Mesendoderm (in vitro differentiated cells): ENCODE results near the gene C1QTNF1.
"Not testable (repeated sequence)": the region's sequence is repeated elsewhere in the genome, so short reads cannot be mapped to it uniquely, and the experiment has no call there.

Experiments
- DNase-seq: peaks from one replicate; pipeline ENCODE4 v3.0.0; 2013
- H2AK5ac ChIP-seq: 2 replicates; pipeline ENCODE4 v1.6.1; 2013; ENCODE audit warnings: low read length, inconsistent platforms
- H2BK120ac ChIP-seq: 2 replicates; pipeline ENCODE4 v1.6.1; 2013; ENCODE audit warnings: low read depth, mild to moderate bottlenecking, low read length, moderate library complexity, mixed read lengths
- H2BK15ac ChIP-seq: replicated peaks from 2 replicates; pipeline ENCODE4 v1.6.1; 2013; ENCODE audit warnings: low read depth, mild to moderate bottlenecking, moderate library complexity
- H2BK5ac ChIP-seq: 2 replicates; pipeline ENCODE4 v1.6.1; 2013; ENCODE audit warnings: low read length, inconsistent platforms
- H3K18ac ChIP-seq: 2 replicates; pipeline ENCODE4 v1.6.1; 2013; ENCODE audit warnings: mild to moderate bottlenecking, low read length, mixed read lengths
- H3K23ac ChIP-seq: one replicate; pipeline ENCODE4 v1.6.1; 2013; ENCODE audit warnings: low read length
- H3K27ac ChIP-seq: 2 replicates; pipeline ENCODE4 v1.5.1; 2013; ENCODE audit warnings: low read depth, mild to moderate bottlenecking, inconsistent platforms, low read length, moderate library complexity
- H3K27me3 ChIP-seq: 2 replicates; pipeline ENCODE4 v1.6.1; 2013; ENCODE audit warnings: low read length, control low read depth, mild to moderate bottlenecking, inconsistent platforms; ENCODE audit not compliant: insufficient read depth, poor library complexity
- H3K36me3 ChIP-seq: 2 replicates; pipeline ENCODE4 v1.6.1; 2013; ENCODE audit warnings: low read length, inconsistent platforms; ENCODE audit not compliant: control insufficient read depth, insufficient read depth
- H3K4ac ChIP-seq: one replicate; pipeline ENCODE4 v1.6.1; 2013; ENCODE audit warnings: low read depth, mild to moderate bottlenecking, low read length, moderate library complexity
- H3K4me1 ChIP-seq: 2 replicates; pipeline ENCODE4 v1.6.1; 2013; ENCODE audit warnings: low read depth, low read length, inconsistent platforms; ENCODE audit not compliant: control insufficient read depth
- H3K4me2 ChIP-seq: 2 replicates; pipeline ENCODE4 v1.6.1; 2013; ENCODE audit warnings: low read length
- H3K4me3 ChIP-seq: 2 replicates; pipeline ENCODE4 v1.5.1; 2013; ENCODE audit warnings: mild to moderate bottlenecking, low read length
- H3K56ac ChIP-seq: one replicate; pipeline ENCODE4 v1.6.1; 2013; ENCODE audit warnings: low read length
- H3K79me1 ChIP-seq: 2 replicates; pipeline ENCODE4 v1.6.1; 2013; ENCODE audit warnings: low read length, inconsistent platforms
- H3K79me2 ChIP-seq: 2 replicates; pipeline ENCODE4 v1.6.1; 2013; ENCODE audit warnings: mild to moderate bottlenecking, low read length; ENCODE audit not compliant: control insufficient read depth, insufficient read depth
- H3K9ac ChIP-seq: 2 replicates; pipeline ENCODE4 v1.6.1; 2013; ENCODE audit warnings: low read length, inconsistent platforms
- H4K5ac ChIP-seq: one replicate; pipeline ENCODE4 v1.6.1; 2013; ENCODE audit warnings: low read length
- H4K8ac ChIP-seq: one replicate; pipeline ENCODE4 v1.6.1; 2013; ENCODE audit warnings: low read depth, mild to moderate bottlenecking, control low read depth, low read length, moderate library complexity
- WGBS: extraction: QIAGEN DNeasy Blood & Tissue Kit; methylation state at CpG from one replicate; pipeline ENCODE4 v1.1.7; 2013; ENCODE audit warnings: low lambda C conversion rate, missing lambda C conversion rate; ENCODE audit not compliant: insufficient coverage; ENCODE audit errors: extremely low coverage; 5-methylcytosine and 5-hydroxymethylcytosine counted together

The C1QTNF1 gene

DNA sequence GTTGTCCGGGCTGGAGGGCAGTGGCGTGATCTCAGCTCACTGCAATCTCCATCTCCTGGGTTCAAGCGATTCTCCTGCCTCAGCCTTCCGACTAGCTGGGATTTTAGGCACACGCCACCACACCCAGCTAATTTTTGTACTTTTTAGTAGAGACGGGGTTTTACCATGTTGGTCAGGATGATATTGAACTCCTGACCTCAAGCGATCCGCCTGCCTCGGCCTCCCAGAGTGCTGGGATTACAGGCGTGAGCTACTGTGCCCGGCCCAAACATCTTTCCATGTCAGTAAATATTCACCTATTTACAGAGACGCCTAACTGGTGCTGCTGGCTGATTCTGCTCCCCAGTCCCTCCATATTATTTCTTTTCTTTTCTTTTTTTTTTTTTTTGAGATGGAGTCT lies 6.7 kb downstream of the C1QTNF1 start:
- H3K4me3 ChIP-seq, H3K27ac ChIP-seq, H3K56ac ChIP-seq, H4K8ac ChIP-seq, H2BK15ac ChIP-seq, H4K5ac ChIP-seq, H3K36me3 ChIP-seq, H3K4ac ChIP-seq, H3K79me1 ChIP-seq, H3K9ac ChIP-seq, H3K4me2 ChIP-seq, H3K4me1 ChIP-seq, H2BK5ac ChIP-seq, DNase-seq, H3K23ac ChIP-seq, H2BK120ac ChIP-seq, H3K18ac ChIP-seq, H3K27me3 ChIP-seq, H3K79me2 ChIP-seq, H2AK5ac ChIP-seq: not testable (repeated sequence)
- WGBS = no CpG with 5 or more reads among the region's 12 CpGs

DNA sequence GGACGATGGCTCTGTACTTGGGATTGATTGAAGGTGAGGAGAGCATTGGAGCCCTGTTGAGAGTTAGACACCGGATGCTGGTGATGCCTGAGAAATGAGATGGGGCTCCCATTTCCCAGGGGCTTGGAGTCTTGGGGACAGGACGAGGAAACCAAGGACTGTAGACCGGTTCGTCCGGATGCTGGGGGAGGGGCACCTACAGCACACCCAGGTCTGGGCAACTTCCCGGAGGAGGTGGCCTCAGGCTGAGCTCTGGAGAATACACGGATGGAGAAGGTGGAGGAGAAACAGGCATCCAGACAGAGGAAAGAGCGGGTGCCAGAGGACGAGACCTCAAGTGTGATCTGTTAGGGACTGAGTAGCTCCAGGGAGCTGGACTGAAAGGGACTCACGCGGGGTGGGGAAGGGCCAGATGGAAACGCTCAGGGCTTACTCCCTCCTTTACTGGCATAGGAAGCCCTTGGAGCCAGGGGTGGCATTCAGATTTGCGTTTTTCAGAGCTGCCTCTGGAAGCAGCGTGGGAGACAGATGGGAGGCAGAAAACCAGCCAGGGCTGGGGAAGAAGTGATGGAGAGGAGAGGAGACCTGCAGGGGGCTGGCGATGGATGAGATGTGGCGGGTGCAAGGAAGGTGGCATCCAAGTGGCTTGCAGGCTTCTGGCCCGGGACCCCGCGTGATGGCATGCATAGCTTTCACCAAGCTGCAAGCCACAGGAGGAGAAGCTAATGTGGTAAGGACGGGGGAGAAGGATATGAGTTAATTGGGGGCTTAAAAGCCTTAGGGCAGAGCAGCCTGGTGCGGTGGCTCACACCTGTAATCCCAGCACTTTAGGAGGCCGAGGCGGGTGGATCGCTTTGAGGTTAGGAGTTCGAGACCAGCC lies 8.3 kb downstream of the C1QTNF1 start:
- DNase-seq = no peak
- Histone ChIP-seq H3K4me3 (no peak overlapping the region), H3K4me1 (no peaks in the 10 kb centered on the region), H2BK120ac (no peak overlapping the region), H3K18ac (no peak overlapping the region), H3K9ac (no peak overlapping the region), H3K4ac (no peak overlapping the region), H3K56ac (no peak overlapping the region), H4K8ac (no peak overlapping the region), H2BK15ac (no peak overlapping the region), H4K5ac (no peak overlapping the region), H2AK5ac (no peak overlapping the region), H2BK5ac (no peak overlapping the region), H3K27me3 (no peaks in the 10 kb centered on the region), H3K27ac (no peak overlapping the region), H3K36me3 (no peaks in the 10 kb centered on the region), H3K4me2 (no peak overlapping the region), H3K79me1 (no peaks in the 10 kb centered on the region), H3K23ac (no peak overlapping the region), H3K79me2 (no peaks in the 10 kb centered on the region)
- no CpG with 5 or more reads among the region's 26 CpGs for WGBS

DNA sequence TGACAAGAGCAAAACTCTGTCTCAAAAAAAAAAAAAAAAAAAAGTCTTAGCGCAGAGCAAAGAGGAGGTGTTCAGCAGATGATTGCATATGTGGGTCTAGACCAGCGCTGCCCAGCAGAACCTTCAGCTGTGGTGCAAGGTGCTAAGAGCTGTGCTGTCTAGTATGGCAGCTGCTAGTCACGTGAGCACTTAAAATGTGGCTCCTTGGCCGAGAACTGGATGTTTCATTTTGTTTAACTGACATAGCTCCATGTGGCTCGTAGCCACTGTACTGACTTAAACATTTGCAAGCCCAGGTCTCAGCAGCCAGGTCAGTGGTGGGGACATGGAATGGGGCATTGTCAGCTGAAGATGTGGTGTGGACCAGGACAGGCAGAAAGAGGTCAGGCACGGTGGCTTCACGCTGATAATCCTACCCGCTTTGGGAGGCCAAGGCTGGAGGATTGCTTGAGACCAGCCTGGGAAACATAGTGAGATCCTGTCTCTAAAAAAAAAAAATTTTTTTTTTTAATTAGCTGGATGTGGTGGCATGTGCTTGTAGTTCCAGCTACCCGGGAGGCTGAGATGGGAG lies 9.2 kb downstream of the C1QTNF1 start:
- no peak overlapping the region for H2BK15ac ChIP-seq
- no peak overlapping the region for H3K4me3 ChIP-seq
- no peak overlapping the region for H2BK120ac ChIP-seq
- no peaks in the 10 kb centered on the region for H3K79me2 ChIP-seq
- no CpG with 5 or more reads among the region's 9 CpGs for WGBS
- no peak overlapping the region for H2AK5ac ChIP-seq
- H3K27ac ChIP-seq = no peak overlapping the region
- H2BK5ac ChIP-seq = no peak overlapping the region
- no peak for DNase-seq
- no peak overlapping the region for H3K4ac ChIP-seq
- no peak overlapping the region for H3K56ac ChIP-seq
- H3K18ac ChIP-seq = no peak overlapping the region
- no peak overlapping the region for H3K4me2 ChIP-seq
- no peak overlapping the region for H4K8ac ChIP-seq
- H3K36me3 ChIP-seq = no peaks in the 10 kb centered on the region
- no peaks in the 10 kb centered on the region for H3K4me1 ChIP-seq
- no peaks in the 10 kb centered on the region for H3K79me1 ChIP-seq
- no peak overlapping the region for H3K9ac ChIP-seq
- H3K23ac ChIP-seq = no peak overlapping the region
- H4K5ac ChIP-seq = no peak overlapping the region
- no peaks in the 10 kb centered on the region for H3K27me3 ChIP-seq

DNA sequence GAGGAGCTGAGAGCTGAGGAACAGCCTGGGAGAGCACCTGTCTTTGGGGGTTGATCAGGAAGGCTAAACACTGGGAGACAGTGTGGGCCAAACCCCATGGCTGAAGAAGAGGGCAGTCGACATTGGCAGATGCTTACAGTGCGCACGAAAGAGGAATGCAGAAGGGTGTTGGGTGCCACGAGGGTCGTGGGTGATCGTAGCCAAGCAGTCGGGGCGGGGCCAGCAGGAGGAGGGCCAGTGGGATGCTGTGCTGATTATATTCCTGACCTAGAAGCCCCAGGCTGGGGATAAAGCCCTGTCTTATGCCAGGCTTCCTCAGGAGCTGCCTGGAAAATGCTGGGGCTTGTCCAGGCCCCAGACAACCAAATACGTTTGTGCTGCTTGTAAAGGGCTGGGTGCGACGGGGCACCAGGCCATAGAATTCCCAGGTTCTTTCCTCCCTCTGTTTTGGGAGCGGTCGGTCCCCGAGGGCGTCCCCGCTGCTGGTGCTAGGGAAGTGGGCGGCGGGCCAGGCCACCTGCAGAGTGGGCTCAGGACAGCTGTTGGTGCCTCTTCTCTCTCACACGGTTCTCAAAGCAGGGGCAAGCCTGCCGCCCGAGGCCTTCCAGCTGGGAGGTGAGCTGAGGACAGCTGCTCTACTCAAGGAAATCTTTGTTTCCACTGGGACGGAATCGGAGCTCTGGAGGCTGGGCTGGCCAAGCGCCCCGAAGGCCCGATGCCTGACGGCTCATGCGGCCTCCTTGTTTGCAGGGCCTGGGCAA lies 10.0 kb downstream of the C1QTNF1 start:
- Histone ChIP-seq H3K56ac (no peak overlapping the region), H2AK5ac (no peak overlapping the region)
- no peak for DNase-seq

DNA sequence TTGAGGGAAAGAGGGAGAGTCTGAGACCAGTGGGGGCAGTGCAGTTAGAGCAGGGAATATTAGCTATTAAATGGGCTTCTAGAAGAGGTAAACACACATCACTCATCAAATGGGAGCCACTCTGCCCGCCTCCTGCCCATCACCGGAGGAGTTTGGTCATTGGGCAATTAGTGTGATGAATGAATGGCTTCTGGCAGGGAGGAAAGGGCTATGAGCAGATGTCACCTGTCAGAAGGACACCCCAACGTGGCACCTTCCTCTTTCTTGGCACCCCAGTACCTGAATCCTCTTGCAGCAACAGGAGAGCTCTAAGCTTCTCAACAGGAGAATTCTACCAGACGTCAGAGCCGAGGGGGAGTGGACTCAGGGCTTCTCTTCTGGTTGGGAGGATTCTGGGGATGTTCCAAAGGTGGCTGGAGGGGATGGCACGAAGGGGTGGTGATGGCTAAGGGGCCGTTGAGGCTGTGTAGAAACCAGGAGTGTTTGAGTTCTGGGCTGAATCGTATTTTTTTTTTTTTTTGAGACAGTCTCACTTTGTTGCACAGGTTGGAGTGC lies 11.0 kb downstream of the C1QTNF1 start:
- Histone ChIP-seq H3K79me2 (no peaks in the 10 kb centered on the region), H2BK15ac (no peak overlapping the region), H3K79me1 (no peaks in the 10 kb centered on the region), H2BK5ac (no peak overlapping the region), H3K56ac (no peak overlapping the region), H3K9ac (no peak overlapping the region), H3K18ac (no peak overlapping the region), H3K27me3 (no peaks in the 10 kb centered on the region), H3K27ac (no peak overlapping the region), H3K4me3 (no peak overlapping the region), H2AK5ac (no peak overlapping the region), H3K4me1 (no peaks in the 10 kb centered on the region), H2BK120ac (no peak overlapping the region), H4K8ac (no peak overlapping the region), H3K36me3 (no peaks in the 10 kb centered on the region), H3K23ac (no peak overlapping the region), H3K4me2 (no peak overlapping the region), H4K5ac (no peak overlapping the region), H3K4ac (no peak overlapping the region)
- no CpG with 5 or more reads among the region's 8 CpGs for WGBS
- DNase-seq = no peak

More for the DNA sequence above, 10.0 kb downstream of the C1QTNF1 start:
- no peak overlapping the region for H2BK15ac ChIP-seq
- no peak overlapping the region for H4K8ac ChIP-seq
- no peak overlapping the region for H3K4me2 ChIP-seq
- H3K4me3 ChIP-seq = no peak overlapping the region
- no peaks in the 10 kb centered on the region for H3K4me1 ChIP-seq
- H3K23ac ChIP-seq = no peak overlapping the region
- no peak overlapping the region for H4K5ac ChIP-seq
- no peaks in the 10 kb centered on the region for H3K27me3 ChIP-seq
- no CpG with 5 or more reads among the region's 28 CpGs for WGBS
- H3K79me1 ChIP-seq = no peaks in the 10 kb centered on the region
- no peak overlapping the region for H3K4ac ChIP-seq
- no peak overlapping the region for H2BK5ac ChIP-seq
- no peaks in the 10 kb centered on the region for H3K79me2 ChIP-seq
- no peak overlapping the region for H3K9ac ChIP-seq
- H2BK120ac ChIP-seq = no peak overlapping the region
- H3K18ac ChIP-seq = no peak overlapping the region
- no peaks in the 10 kb centered on the region for H3K36me3 ChIP-seq
- H3K27ac ChIP-seq = no peak overlapping the region
